ENCODE results near the gene ST6GAL1.
"Not testable (repeated sequence)": the region's sequence is repeated elsewhere in the genome, so short reads cannot be mapped to it uniquely, and the experiment has no call there.

The ST6GAL1 gene

GRCh38 chr3:186930143-186930640, at the start of gene ST6GAL1:
Gene ST6GAL1, plus strand, starts transcription at chr3:186930526. Its CDS starts 112,178 bp downstream, at chr3:187042704.
- DNase-seq: peak; percentile 68

GRCh38 chr3:186882150-186882524, 48.2 kb upstream of the ST6GAL1 start:
- DNase-seq: no peak

GRCh38 chr3:186882881-186883685, 47.2 kb upstream of the ST6GAL1 start:
- no peak for DNase-seq

GRCh38 chr3:186883686-186884058, 46.7 kb upstream of the ST6GAL1 start:
- no peak for DNase-seq

DNA sequence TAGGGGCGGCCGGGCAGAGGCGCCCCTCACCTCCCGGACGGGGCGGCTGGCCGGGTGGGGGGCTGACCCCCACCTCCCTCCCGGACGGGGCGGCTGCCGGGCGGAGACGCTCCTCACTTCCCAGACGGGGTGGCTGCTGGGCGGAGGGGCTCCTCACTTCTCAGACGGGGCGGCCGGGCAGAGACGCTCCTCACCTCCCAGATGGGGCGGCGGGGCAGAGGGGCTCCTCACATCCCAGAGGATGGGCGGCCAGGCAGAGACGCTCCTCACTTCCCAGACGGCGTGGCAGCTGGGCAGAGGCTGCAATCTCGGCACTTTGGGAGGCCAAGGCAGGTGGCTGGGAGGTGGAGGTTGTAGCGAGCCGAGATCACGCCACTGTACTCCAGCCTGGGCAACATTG, 45.5 kb upstream of the ST6GAL1 start:
- DNase-seq: not testable (repeated sequence)

GRCh38 chr3:186886202-186886981, 43.9 kb upstream of the ST6GAL1 start:
- no peak for DNase-seq

GRCh38 chr3:186887507-186887938, 42.8 kb upstream of the ST6GAL1 start:
- DNase-seq: not testable (repeated sequence)

DNA sequence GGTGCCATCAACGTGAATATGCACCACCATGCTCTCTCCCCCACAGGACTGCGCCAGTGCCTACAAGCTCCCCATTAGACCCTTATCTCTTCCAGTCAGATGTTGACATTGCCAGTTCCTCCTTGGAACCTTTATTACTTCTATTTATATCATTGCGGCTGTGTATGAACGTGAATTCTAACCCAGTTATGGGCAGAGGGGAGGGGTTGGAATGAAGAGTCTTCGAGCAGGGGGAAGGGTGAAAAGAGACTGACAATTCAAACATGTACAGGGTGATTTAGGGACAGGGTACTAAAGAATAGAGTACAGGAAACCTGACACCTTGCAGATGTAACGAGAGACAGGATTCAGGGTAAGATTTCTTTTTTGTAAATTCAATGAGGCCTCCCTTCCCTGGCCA, 41.8 kb upstream of the ST6GAL1 start:
- no peak for DNase-seq

DNA sequence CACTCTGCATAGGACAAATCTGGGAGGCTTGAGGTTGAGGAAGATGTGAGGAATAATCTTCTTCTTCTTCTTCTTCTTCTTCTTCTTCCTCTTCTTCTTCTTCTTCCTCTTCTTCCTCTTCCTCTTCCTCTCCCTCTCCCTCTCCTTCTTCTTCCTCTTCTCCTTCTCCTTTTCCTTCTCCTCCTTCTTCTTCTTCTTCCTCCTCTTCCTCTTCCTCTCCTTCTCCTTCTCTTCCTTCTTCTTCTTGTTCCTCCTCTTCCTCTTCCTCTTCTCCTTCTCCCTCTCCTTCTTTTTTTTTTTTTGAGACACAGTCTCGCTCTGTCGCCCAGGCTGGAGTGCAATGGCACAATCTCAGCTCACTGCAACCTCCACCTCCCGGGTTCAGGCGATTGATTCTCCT, 40.6 kb upstream of the ST6GAL1 start:
- not testable (repeated sequence) for DNase-seq

- DNase-seq: no peak
Measured at GRCh38 chr3:186890911-186891310, 39.4 kb upstream of the ST6GAL1 start.

- DNase-seq: not testable (repeated sequence)
Measured at GRCh38 chr3:186893071-186893470, 37.3 kb upstream of the ST6GAL1 start.

DNA sequence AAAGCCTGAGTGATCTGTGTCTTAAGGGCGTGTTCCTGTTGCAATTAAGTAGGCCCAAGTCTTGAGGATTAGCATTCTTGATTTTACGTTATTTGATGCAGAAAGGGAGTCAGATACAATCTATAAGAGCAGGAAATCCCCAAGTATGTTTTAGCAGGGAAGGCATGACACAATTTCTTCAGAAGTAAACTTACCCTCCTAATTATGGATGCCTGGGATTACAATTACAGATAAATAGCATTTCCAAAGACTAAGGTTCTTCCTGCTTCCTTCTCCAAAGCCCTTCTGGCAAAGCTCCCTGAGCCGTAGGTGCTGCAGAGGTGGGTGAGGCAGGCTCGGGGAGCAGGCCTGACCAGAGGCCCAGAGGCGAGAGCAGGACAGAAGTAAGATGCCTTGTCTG, 34.9 kb upstream of the ST6GAL1 start:
- no peak for DNase-seq

- no peak for DNase-seq
Measured at GRCh38 chr3:186896006-186896405, 34.3 kb upstream of the ST6GAL1 start.

DNA sequence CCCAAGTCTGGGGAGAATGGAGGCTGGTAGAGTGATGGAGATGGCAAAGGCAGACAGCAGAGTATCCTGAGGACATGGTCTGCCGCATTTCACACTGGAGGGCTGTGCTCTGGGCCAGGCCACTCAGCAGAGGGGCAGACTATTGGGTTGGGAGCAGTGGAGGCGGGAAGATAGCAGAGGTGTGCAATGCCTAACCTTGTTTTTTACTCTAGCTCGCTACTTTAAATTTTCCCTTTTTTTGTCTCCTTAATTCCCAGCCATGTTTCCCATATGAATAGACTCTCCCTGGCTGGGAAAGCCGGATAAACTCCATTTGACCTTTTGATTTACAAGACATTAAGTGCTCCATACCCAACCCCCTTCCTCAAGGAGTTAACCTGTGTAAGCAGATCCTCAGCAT, 33.5 kb upstream of the ST6GAL1 start:
- no peak for DNase-seq

GRCh38 chr3:186901135-186901734, 29.1 kb upstream of the ST6GAL1 start:
- DNase-seq: no peak

- no peak for DNase-seq
Measured at GRCh38 chr3:186902154-186902553, 28.2 kb upstream of the ST6GAL1 start.

GRCh38 chr3:186902713-186903112, 27.6 kb upstream of the ST6GAL1 start:
- DNase-seq: no peak

DNA sequence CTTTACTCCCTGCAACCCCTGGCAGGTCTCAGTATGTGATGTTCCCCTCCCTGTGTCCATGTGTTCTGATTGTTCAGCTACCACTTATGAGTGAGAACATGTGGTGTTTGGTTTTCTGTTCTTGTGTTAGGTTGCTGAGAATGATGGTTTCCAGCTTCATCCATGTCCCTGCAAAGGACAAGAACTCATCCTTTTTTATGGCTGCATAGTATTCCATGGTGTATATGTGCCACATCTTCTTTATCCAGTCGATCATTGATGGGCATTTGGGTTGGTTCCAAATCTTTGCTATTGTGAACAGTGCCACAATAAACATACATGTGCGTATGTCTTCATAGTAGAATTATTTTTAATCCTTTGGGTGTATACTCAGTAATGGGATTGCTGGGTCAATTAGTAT, 26.6 kb upstream of the ST6GAL1 start:
- DNase-seq: not testable (repeated sequence)

GRCh38 chr3:186907075-186907474, 23.3 kb upstream of the ST6GAL1 start:
- not testable (repeated sequence) for DNase-seq

DNA sequence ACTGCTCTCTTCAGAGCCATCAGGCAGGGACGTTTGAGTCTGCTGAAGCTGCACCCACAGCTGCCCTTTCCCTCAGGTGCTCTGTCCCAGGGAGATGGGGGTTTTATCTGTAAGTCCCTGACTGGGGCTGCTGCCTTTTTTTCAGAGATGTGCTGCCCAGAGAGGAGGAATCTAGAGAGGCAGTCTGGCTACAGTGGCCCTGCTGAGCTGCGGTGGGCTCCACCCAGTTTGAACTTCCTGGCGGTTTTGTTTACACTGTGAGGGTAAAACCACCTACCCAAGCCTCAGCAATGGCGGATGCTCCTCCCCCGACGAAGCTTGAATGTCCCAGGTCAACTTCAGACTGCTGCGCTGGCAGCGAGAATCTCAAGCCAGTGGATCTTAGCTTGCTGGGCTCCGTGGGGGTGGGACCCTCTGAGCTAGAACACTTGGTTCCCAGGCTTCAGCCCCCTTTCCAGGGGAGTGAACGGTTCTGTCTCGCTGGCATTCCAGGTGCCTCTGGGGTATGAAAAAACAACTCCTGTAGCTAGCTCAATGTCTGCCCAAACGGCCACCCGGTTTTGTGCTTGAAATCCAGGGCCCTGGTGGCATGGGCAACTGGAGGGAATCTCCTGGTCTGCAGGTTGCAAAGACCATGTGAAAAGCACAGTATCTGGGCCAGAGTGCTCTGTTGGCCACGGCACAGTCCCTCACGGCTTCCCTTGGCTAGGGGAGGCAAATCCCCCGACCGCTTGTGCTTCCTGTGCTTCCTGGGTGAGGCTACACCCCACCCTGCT, 21.1 kb upstream of the ST6GAL1 start:
- peak; percentile 68 for DNase-seq

- no peak for DNase-seq
Measured at GRCh38 chr3:186915806-186916796, 14.2 kb upstream of the ST6GAL1 start.

Measured in activated CD8-positive, alpha-beta memory T cell treated with anti-CD3 and anti-CD28 coated beads, Interleukin-2, amount 50 U/mL, for 4 hours (primary cell).